Cardiac muscle cell (in vitro differentiated cells and primary cell): ENCODE results near the gene PHF24. TPM values are rescaled to one million over a fixed set of nuclear protein-coding genes. Genes with fewer than 3 reads are reported as not detected.
A peak's percentile ranks its signal among the peaks of the same experiment; 100 is the strongest.

Experiments
- DNase-seq, 2 donors: peaks; one replicate each; pipeline versions ENCODE4 v3.0.0 to v3.0.0-alpha.2; 2010 to 2017; ENCODE audit warnings: low read depth in 1 of 2, low spot score in 1 of 2
- H3K27ac ChIP-seq: fragments of 200-600 bp; sonication (generic); 2 replicates; pipeline ENCODE4 v1.5.1; 2016
- H3K27me3 ChIP-seq: fragments of 200-600 bp; sonication (generic); 2 replicates; pipeline ENCODE4 v1.6.0; 2016; ENCODE audit warnings: control low read depth
- H3K36me3 ChIP-seq: fragments of 200-600 bp; sonication (generic); 2 replicates; pipeline ENCODE4 v1.5.1; 2016; ENCODE audit warnings: control low read depth
- H3K4me1 ChIP-seq: fragments of 200-600 bp; sonication (generic); 2 replicates; pipeline ENCODE4 v1.8.1; 2017; ENCODE audit warnings: low read depth, mild to moderate bottlenecking, mixed run types
- H3K4me3 ChIP-seq: fragments of 200-600 bp; sonication (generic); 2 replicates; pipeline ENCODE4 v1.5.1; 2016; ENCODE audit warnings: mild to moderate bottlenecking
- H3K9me3 ChIP-seq: fragments of 200-600 bp; sonication (generic); 2 replicates; pipeline ENCODE4 v1.5.1; 2017; ENCODE audit warnings: low read depth, mild to moderate bottlenecking, control low read depth
- CTCF ChIP-seq: IDR thresholded peaks from 2 replicates; pipeline ENCODE4 v1.5.1; 2012; ENCODE audit warnings: low read depth, mild to moderate bottlenecking, low read length
- polyA plus RNA-seq: library from polyadenylated mRNA; unstranded; fragments of >200 nt; fragmentation: Nextera tagmentation; extraction: Ambion mirVana; gene quantifications from 2 replicates; pipeline ENCODE4 v1.2.1, GENCODE V29; 2016
- total RNA-seq: library from RNA; depleted of rRNA; stranded (reverse); fragments of >200 nt; gene quantifications from 2 replicates; pipeline ENCODE4 v1.2.3, GENCODE V29; 2016

Gene PHF24
- total and polyA plus RNA-seq, 2 experiments from 2014 or later, result 0.95 to 1.1 TPM

GRCh38 chr9:34996181-34996904 lies 38.3 kb downstream of the PHF24 start:
- H3K36me3 ChIP-seq, result peaks cover 6% of the 10 kb centered on the region
- H3K27me3 ChIP-seq, result no peaks in the 10 kb centered on the region
- H3K27ac ChIP-seq, result peak overlapping the region; percentile 98
- H3K4me3 ChIP-seq, result no peak overlapping the region
- no peak for DNase-seq
- peaks cover 60% of the 10 kb centered on the region for H3K4me1 ChIP-seq
- H3K9me3 ChIP-seq, result no peaks in the 10 kb centered on the region
- no peak for TF ChIP-seq CTCF

- H3K4me1 ChIP-seq, result peaks cover 57% of the 10 kb centered on the region
- peaks cover 6% of the 10 kb centered on the region for H3K36me3 ChIP-seq
- H3K27me3 ChIP-seq, result no peaks in the 10 kb centered on the region
- H3K9me3 ChIP-seq, result no peaks in the 10 kb centered on the region
- no peak overlapping the region for H3K4me3 ChIP-seq
- H3K27ac ChIP-seq, result peak overlapping the region; percentile 80
- DNase-seq, result no peak
- no peak for TF ChIP-seq CTCF
These were observed 38.8 kb downstream of the PHF24 start for GRCh38 chr9:34996905-34997279.

- no peak for DNase-seq
- Histone ChIP-seq H3K9me3 (no peaks in the 10 kb centered on the region), H3K4me1 (peaks cover 52% of the 10 kb centered on the region), H3K27me3 (no peaks in the 10 kb centered on the region), H3K36me3 (peaks cover 6% of the 10 kb centered on the region), H3K27ac (peak overlapping the region; percentile 80), H3K4me3 (no peak overlapping the region)
- TF ChIP-seq CTCF, result no peak
These were observed 39.3 kb downstream of the PHF24 start for GRCh38 chr9:34997379-34997781.

- H3K27ac ChIP-seq, result peak overlapping the region; percentile 80
These were observed 40.2 kb downstream of the PHF24 start for GRCh38 chr9:34998266-34998665.

GRCh38 chr9:34999576-34999975 lies 41.5 kb downstream of the PHF24 start:
- no peak for TF ChIP-seq CTCF
- DNase-seq, result no peak
- no peak overlapping the region for H3K4me3 ChIP-seq
- no peaks in the 10 kb centered on the region for H3K9me3 ChIP-seq
- peaks cover 6% of the 10 kb centered on the region for H3K36me3 ChIP-seq
- no peaks in the 10 kb centered on the region for H3K27me3 ChIP-seq
- peaks cover 30% of the 10 kb centered on the region for H3K4me1 ChIP-seq
- H3K27ac ChIP-seq, result no peak overlapping the region

More at GRCh38 chr9:34998266-34998665, 40.2 kb downstream of the PHF24 start:
- no peak for DNase-seq
- no peak for TF ChIP-seq CTCF
- Histone ChIP-seq H3K9me3 (no peaks in the 10 kb centered on the region), H3K4me1 (peaks cover 43% of the 10 kb centered on the region), H3K36me3 (peaks cover 6% of the 10 kb centered on the region), H3K27me3 (no peaks in the 10 kb centered on the region), H3K4me3 (no peak overlapping the region)
